ENCODE data around the gene GALNT2.

Gene GALNT2

DNA sequence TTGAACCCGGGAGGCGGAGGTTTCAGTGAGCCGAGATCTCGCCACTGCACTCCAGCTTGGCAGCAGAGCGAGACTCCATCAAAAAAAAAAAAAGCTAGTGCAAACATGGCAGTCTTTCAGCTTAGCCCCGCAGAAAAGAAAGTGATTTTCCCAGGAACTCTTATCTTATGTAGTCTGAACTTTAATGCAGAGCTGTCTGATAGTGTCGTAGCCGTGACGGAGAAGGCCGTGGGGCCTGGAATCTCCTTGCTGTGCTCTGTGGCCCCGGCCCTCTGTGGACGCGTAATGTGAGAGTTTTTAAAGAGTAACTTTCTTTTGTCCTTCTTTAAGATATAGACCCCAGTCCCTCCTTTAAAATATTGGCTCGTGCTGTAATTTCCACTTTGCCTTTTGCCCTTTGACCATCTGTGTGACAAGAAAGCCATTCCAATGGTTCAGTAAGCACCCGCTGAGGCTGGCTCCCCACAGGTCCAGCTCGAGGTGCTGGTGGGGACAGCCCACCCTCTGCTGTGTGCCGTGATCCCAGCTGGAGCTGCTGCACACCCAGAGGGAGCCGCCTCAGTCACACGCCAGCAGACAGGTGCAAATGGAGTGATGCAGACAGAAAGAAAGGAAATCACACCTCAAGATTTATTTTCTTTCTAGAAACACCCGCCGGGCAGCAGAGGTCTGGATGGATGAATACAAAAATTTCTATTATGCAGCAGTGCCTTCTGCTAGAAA is 195.1 kb downstream of the GALNT2 start:
- TF ChIP-seq, protein P1, sequence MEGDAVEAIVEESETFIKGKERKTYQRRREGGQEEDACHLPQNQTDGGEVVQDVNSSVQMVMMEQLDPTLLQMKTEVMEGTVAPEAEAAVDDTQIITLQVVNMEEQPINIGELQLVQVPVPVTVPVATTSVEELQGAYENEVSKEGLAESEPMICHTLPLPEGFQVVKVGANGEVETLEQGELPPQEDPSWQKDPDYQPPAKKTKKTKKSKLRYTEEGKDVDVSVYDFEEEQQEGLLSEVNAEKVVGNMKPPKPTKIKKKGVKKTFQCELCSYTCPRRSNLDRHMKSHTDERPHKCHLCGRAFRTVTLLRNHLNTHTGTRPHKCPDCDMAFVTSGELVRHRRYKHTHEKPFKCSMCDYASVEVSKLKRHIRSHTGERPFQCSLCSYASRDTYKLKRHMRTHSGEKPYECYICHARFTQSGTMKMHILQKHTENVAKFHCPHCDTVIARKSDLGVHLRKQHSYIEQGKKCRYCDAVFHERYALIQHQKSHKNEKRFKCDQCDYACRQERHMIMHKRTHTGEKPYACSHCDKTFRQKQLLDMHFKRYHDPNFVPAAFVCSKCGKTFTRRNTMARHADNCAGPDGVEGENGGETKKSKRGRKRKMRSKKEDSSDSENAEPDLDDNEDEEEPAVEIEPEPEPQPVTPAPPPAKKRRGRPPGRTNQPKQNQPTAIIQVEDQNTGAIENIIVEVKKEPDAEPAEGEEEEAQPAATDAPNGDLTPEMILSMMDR (IDR thresholded peaks at IDR 0.05; ENCODE audit: low read depth, low read length, missing control alignments), result no peak
- in situ Hi-C loops (cut with HindIII; ENCODE audit: low sequenced_read_pairs), result no loop called here
- H3K4me3 ChIP-seq (ENCODE audit: low read depth, low read length), result no peak overlapping the region
- no peak for DNase-seq (ENCODE audit: low read depth)

DNA sequence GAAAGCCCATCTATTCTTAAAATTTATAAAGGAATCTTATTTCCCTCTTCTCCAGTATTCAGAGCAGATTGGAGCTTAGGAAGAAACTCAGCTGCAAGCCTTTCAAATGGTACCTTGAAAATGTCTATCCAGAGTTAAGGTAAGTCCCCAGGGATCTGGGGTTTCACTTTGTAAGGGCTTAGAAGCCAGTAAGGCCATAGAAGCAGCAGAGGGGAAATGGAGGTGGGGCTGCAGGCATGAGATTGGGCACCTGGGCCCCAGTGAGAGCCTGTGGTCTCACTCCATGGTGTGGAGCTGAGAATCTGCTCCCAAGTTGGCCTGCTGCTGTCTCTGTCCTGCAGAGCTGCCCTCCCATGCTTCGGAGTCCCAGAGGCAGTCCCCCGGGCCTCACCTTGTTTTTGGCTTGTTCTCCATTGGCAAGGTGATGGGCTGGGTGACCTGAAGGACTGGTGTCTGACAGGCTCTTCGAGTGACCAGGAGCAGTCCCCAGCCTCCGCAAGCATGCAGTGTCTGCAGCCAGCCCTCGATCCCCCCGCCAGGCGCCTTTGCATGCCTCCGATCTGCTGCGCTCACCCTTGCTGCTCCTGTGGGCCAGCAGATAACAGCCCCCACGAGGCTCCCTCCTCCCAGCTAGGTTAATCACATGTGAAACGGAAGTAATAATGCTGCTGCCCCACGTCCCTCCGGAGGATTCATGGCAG is 196.0 kb downstream of the GALNT2 start:
- H3K4me3 ChIP-seq (ENCODE audit: low read depth, low read length), result no peak overlapping the region
- no peak for DNase-seq (ENCODE audit: low read depth)
- in situ Hi-C loops (cut with HindIII; ENCODE audit: low sequenced_read_pairs), result no loop called here
- TF ChIP-seq, protein P1 (IDR thresholded peaks at IDR 0.05; ENCODE audit: low read depth, low read length, missing control alignments), result no peak

DNA sequence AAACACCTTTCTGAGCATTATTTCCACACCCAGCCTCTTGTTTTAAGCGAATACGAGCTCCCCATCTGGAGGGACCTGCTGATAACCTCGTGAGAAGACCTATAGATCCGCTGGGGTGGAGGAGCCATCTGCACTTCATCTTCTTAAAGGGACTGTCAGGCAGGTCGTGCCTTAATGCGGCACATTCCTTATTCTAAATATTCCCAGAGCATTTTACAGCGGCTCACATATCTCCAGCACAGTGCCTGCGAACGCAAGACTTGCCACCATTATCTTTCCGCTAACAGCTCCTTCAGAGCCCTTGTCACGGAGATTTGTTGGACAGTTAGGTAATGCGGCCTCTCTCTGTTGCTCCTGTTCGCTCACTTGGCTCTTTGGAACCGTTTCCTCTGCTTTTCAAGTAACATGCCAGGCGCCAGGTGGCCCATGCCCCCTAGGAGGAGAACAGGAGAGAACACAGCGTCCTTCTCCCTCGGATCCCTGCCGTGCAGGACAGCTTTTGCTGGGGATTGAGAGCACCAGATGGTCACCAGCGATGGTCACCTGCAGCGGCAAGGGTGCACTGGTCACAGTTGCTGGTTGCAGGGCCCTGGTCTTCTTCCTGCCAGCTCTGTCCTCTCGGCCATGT is 196.6 kb downstream of the GALNT2 start:
- no peak for DNase-seq (ENCODE audit: low read depth)
- in situ Hi-C loops (cut with HindIII; ENCODE audit: low sequenced_read_pairs), result no loop called here

DNA sequence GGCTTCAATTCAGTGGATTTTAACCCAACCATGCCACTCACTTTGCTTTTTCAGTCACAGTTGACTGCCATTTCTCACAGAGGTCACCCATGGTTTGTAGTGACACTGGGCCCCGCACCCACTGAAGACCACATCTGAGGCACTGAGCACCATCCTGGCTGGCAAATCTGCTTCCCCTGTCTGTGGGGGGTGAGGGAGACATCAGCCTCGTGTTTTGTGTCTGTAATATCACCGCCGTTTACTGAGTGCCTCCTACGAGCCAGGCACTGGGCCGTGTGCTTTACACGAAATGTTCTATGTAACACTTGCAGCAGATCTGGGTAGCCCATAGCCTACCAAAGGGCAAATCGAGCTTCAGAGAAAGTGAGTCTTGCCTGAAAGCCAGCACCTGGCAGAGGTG is 197.3 kb downstream of the GALNT2 start:
- H3K4me3 ChIP-seq (ENCODE audit: low read depth, low read length), result no peak overlapping the region
- in situ Hi-C loops (cut with HindIII; ENCODE audit: low sequenced_read_pairs), result no loop called here
- DNase-seq (ENCODE audit: low read depth), result no peak
- TF ChIP-seq, protein P1 (IDR thresholded peaks at IDR 0.05; ENCODE audit: low read depth, low read length, missing control alignments), result no peak

More for the DNA sequence above, 196.6 kb downstream of the GALNT2 start:
- no peak overlapping the region for H3K4me3 ChIP-seq (ENCODE audit: low read depth, low read length)
- TF ChIP-seq, protein P1 (IDR thresholded peaks at IDR 0.05; ENCODE audit: low read depth, low read length, missing control alignments), result no peak

DNA sequence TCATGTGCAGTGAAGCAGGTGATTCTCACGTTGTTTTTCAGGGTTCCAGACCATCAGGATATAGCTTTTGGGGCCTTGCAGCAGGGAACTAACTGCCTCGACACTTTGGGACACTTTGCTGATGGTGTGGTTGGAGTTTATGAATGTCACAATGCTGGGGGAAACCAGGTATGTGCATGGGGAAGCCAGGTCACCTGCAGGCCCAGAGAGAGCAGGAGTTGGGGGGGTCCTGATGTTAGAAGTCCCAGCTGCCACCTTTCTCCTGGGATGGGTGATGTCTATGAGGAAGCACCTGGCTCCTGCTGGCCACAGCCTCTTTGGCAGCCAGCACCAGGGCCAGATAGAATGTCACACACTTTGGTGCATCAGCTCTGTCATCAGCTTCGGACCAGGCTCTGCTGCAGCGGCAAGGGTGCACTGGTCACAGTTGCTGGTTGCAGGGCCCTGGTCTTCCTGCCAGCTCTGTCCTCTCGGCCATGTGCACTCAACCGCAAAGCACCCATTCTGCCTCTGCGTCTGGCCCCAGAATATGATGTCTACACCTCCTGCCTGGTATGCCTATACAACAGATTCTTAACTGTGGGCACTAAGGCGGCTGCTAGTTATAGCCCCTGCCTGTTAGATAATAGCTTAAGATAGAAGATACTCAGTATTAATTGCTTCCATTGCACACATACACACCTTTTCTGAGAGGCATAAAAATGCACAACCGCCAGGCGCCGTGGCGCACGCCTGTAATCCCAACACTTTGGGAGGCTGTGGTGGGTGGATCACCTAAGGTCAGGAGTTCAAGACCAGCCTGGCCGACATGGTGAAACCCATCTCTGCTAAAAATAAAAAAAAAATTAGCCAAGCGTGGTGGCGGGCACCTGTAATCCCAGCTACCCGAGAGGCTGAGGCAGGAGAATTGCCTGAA is 198.4 kb downstream of the GALNT2 start:
- TF ChIP-seq, protein P1 (IDR thresholded peaks at IDR 0.05; ENCODE audit: low read depth, low read length, missing control alignments), result no peak
- no peak for DNase-seq (ENCODE audit: low read depth)
- in situ Hi-C loops (cut with HindIII; ENCODE audit: low sequenced_read_pairs), result no loop called here
- H3K4me3 ChIP-seq (ENCODE audit: low read depth, low read length), result no peak overlapping the region

DNA sequence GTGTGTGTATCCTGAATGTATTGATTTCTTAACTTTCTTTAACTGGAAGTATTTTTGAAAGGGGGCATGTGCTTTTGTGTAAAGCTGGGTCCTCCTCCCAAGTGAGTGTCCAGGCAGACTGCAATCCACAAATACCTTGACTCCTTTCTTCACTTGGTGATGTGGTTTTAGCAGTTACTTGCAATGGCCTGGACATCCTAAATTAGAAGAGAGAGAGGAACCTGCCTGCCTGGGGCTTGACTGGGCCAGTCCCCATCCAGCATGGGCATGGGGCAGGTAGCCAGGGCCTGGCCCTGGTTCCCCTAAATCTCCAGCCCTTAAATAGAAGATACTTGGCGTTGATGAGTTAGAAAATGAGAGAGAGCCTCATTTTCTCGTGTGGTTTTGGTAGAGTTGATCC is 199.4 kb downstream of the GALNT2 start:
- TF ChIP-seq, protein P1 (IDR thresholded peaks at IDR 0.05; ENCODE audit: low read depth, low read length, missing control alignments), result no peak
- no peak for DNase-seq (ENCODE audit: low read depth)
- in situ Hi-C loops (cut with HindIII; ENCODE audit: low sequenced_read_pairs), result no loop called here
- H3K4me3 ChIP-seq (ENCODE audit: low read depth, low read length), result no peak overlapping the region
